ENCODE data around the gene OGDH.

The OGDH gene

GRCh38 chr7:44713680-44714335 lies 107.4 kb downstream of the OGDH start:
- ATAC-seq, result no peak
- TF ChIP-seq ZFP30 (CRISPR knock-in tag; IDR thresholded peaks at IDR 0.05) (no peak), ISL1 (CRISPR knock-in tag; IDR thresholded peaks at IDR 0.05) (peak; percentile 24; the same call in 1 of the 2 replicates)

GRCh38 chr7:44716205-44716604 lies 109.8 kb downstream of the OGDH start:
- ATAC-seq, result no peak
- TF ChIP-seq CSRNP3 (CRISPR knock-in tag; IDR thresholded peaks at IDR 0.05), result no peak
- TF ChIP-seq ZFP30 (CRISPR knock-in tag; IDR thresholded peaks at IDR 0.05), result no peak
- TF ChIP-seq TSHZ2 (CRISPR knock-in tag; IDR thresholded peaks at IDR 0.05), result no peak
- TF ChIP-seq POU6F1 (CRISPR knock-in tag; IDR thresholded peaks at IDR 0.05; ENCODE audit: borderline replicate concordance, low read depth), result no peak
- no peak for TF ChIP-seq ZNF8 (CRISPR knock-in tag; IDR thresholded peaks at IDR 0.05)
- TF ChIP-seq TOX (CRISPR knock-in tag; IDR thresholded peaks at IDR 0.05; ENCODE audit: borderline replicate concordance), result no peak
- no peak for TF ChIP-seq ISL1 (CRISPR knock-in tag; IDR thresholded peaks at IDR 0.05)
- TF ChIP-seq ZNF70 (CRISPR knock-in tag; IDR thresholded peaks at IDR 0.05), result no peak

GRCh38 chr7:44720301-44720700 lies 113.9 kb downstream of the OGDH start:
- no peak for ATAC-seq
- TF ChIP-seq ARNTL (CRISPR knock-in tag; IDR thresholded peaks at IDR 0.05; ENCODE audit: borderline replicate concordance, low read depth) (no peak), TOX (CRISPR knock-in tag; IDR thresholded peaks at IDR 0.05; ENCODE audit: borderline replicate concordance) (no peak), ZNF8 (CRISPR knock-in tag; IDR thresholded peaks at IDR 0.05) (no peak), ZNF70 (CRISPR knock-in tag; IDR thresholded peaks at IDR 0.05) (no peak), TSHZ2 (CRISPR knock-in tag; IDR thresholded peaks at IDR 0.05) (no peak), SNAI2 (CRISPR knock-in tag; IDR thresholded peaks at IDR 0.05) (no peak), CSRNP3 (CRISPR knock-in tag; IDR thresholded peaks at IDR 0.05) (no peak), ZFP3 (CRISPR knock-in tag; IDR thresholded peaks at IDR 0.05) (no peak), GLIS3 (CRISPR knock-in tag; IDR thresholded peaks at IDR 0.05) (no peak), ISL1 (CRISPR knock-in tag; IDR thresholded peaks at IDR 0.05) (no peak), ZNF565 (CRISPR knock-in tag; conservative IDR thresholded peaks at IDR 0.05; ENCODE audit: low read depth) (no peak), BACH2 (CRISPR knock-in tag; IDR thresholded peaks at IDR 0.05; ENCODE audit: borderline replicate concordance) (no peak), CREB5 (CRISPR knock-in tag; IDR thresholded peaks at IDR 0.05; ENCODE audit: low read depth) (no peak), ZC3H10 (CRISPR knock-in tag; IDR thresholded peaks at IDR 0.05) (no peak)
